Measurements from ENCODE around the gene AKAP6. TPM values are rescaled to one million over a fixed set of nuclear protein-coding genes. Genes with fewer than 3 reads are reported as not detected.

AKAP6 gene
- total RNA-seq, 2 experiments from 2014 or later = 1.1 to 1.4 TPM

DNA sequence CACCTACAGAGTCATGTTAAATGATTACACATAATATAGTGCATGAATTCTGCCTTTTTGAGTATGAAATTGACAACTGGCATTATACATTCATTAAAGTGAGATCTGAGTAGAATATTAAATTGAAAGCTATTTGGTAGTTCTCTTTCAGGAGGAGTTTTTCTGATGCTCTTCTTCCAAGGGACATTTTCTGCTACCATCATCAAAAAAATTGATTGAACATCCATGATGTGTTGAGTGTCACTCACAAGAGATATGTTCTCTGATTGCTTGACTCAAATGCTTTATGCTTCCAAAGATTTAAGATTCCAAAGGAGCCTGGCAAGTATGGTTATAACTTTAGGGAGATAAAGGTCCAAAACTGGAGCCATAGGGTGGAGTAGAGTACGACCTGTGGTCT, 64.9 kb downstream of the AKAP6 start:
- H3K27ac Mint-ChIP-seq = no peak overlapping the region
- H3K36me3 Mint-ChIP-seq (ENCODE audit: low read depth) = no peaks in the 10 kb centered on the region
- CTCF ChIA-PET = no interaction called here
- no peaks in the 10 kb centered on the region for H3K4me1 Mint-ChIP-seq
- no peak overlapping the region for H3K4me3 Mint-ChIP-seq
- peaks cover 12% of the 10 kb centered on the region for H3K27me3 Mint-ChIP-seq
- DNase-seq = no peak
- POLR2A ChIA-PET = no interaction called here
- peaks cover 3% of the 10 kb centered on the region for H3K9me3 Mint-ChIP-seq

DNA sequence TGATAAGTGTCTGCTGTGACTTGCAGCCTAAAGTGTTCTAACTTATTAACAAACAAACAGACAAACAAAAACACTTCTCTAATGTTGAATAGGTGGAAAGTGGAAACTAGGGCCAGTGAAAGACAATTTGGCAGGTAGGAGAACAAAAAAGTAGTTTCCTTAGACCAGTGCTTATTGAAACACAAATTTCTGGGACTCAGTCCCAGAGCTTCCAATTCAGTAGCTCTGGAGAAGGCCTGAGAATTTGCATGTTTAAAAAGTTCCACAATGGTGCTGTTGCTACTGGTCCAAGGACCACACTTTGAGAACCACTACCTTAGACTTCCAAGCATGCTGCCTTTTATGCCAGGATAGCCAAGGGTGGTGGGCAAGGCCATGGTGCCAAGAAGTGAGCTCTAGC, 67.8 kb downstream of the AKAP6 start:
- peaks cover 2% of the 10 kb centered on the region for H3K27me3 Mint-ChIP-seq
- no peaks in the 10 kb centered on the region for H3K36me3 Mint-ChIP-seq (ENCODE audit: low read depth)
- ChIA-PET CTCF (interaction anchor here (0.7 kb wide), 1 partner anchor 14 kb away, joined by 3 read pairs; no protein-coding TSS in a partner anchor), POLR2A (no interaction called here)
- H3K4me3 Mint-ChIP-seq = no peak overlapping the region
- H3K9me3 Mint-ChIP-seq = no peaks in the 10 kb centered on the region
- no peak for DNase-seq
- H3K4me1 Mint-ChIP-seq = no peaks in the 10 kb centered on the region
- no peak overlapping the region for H3K27ac Mint-ChIP-seq

DNA sequence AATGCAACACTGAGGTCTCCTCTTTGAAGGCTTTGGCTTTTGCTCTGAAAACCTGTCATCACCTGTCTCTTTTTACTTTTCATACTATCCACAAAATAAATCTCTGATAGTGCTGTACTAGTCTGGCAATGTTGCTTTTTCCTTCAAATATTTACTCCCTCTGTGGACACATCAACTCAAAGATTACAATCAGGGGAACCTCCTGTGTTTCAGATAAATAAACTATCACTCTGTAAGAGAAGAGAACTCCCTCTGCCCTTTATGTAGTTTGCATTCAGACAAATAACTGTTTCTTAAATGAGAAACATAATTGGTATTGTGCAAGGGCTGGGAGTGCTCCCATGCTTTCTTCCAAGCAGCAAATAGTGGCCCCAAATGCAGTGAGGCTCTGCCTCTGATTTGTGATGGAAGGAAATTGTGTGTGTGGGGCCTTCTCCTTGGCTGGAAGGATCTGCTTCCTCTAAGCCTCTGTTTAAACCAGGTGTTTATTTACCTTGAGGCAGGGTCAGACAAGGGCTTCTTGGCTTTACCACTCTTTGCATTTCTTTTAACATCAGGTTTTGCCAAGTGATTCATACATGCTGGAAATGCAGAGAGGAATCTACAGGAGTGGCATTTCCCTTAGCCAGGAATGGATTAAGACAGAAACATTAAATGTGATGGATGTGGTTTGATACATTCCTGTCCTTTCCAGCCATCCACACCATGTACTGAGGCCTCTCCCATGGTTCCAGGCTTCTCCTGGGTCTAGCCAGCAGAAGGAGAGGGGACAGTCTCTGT, 69.0 kb downstream of the AKAP6 start:
- H3K27me3 Mint-ChIP-seq = peaks cover 1% of the 10 kb centered on the region
- CTCF ChIA-PET = no interaction called here
- POLR2A ChIA-PET = no interaction called here

DNA sequence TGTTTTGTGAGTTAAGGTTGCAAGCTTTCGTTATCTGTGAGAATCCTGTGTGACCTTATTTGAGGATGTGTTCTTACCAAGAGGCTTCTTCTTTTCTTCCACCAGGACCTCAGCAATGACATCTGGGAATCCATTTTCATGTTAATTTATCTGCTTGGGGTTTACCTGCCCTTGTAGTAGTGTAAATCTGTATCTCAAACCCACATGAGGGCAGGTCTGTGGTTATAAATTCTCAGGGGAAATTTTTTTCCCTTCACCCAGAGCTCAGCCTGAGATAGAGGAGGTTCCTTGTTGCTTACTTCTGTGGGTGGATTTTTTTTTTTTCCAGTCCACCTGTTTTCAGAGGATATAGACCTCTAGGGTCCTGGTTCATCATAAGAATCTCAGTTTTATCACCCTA, 70.8 kb downstream of the AKAP6 start:
- H3K9me3 Mint-ChIP-seq = no peaks in the 10 kb centered on the region
- DNase-seq = no peak
- H3K27ac Mint-ChIP-seq = no peak overlapping the region
- POLR2A ChIA-PET = no interaction called here
- CTCF ChIA-PET = no interaction called here
- H3K4me1 Mint-ChIP-seq = no peaks in the 10 kb centered on the region
- no peaks in the 10 kb centered on the region for H3K36me3 Mint-ChIP-seq (ENCODE audit: low read depth)
- H3K27me3 Mint-ChIP-seq = peaks cover 1% of the 10 kb centered on the region
- no peak overlapping the region for H3K4me3 Mint-ChIP-seq

More for the DNA sequence above, 69.0 kb downstream of the AKAP6 start:
- no peaks in the 10 kb centered on the region for H3K9me3 Mint-ChIP-seq
- H3K4me3 Mint-ChIP-seq = no peak overlapping the region
- H3K36me3 Mint-ChIP-seq (ENCODE audit: low read depth) = no peaks in the 10 kb centered on the region
- no peaks in the 10 kb centered on the region for H3K4me1 Mint-ChIP-seq
- no peak overlapping the region for H3K27ac Mint-ChIP-seq
- DNase-seq = no peak

DNA sequence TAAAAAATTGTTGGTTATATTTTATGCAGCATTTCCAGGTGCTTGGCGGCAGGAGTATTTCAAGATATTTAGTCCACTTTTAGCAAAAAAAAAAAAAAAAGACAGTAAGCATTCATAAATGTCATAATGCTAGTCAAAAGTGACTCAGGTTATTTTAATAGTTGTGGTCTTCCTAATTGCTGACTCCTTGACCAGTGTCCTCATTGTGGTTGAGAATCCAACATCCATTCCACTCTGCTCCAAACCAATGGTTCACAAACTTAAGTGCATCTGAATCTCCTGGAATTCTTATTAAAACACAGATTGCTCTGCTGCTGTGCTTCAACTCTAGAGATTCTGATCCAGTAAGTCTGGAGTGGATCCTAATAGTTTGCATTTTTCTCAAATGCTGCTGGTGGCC, 71.4 kb downstream of the AKAP6 start:
- Mint-ChIP-seq H3K4me1 (no peaks in the 10 kb centered on the region), H3K4me3 (no peak overlapping the region), H3K27ac (no peak overlapping the region), H3K36me3 (ENCODE audit: low read depth) (no peaks in the 10 kb centered on the region), H3K9me3 (no peaks in the 10 kb centered on the region), H3K27me3 (peaks cover 1% of the 10 kb centered on the region)
- no peak for DNase-seq
- POLR2A ChIA-PET = no interaction called here
- CTCF ChIA-PET = no interaction called here

DNA sequence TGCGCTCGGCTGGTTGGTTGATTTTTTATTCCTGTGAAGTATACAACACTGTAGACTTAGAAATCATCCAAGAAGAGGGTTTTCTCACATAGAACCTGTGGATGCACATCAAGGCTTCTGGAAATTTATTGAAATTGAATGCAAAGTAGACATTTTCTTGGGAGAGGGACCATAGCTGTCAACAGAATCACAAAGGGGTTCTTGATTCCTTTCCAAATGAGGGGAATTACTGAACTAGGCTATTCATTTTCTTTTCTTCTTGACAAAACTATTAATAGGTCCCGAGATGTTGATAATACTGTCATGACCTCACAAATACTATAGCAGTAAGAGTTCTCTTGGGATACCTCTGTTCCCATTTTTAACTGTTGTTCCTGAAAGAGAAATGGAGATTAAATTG, 73.9 kb downstream of the AKAP6 start:
- DNase-seq = no peak
- Mint-ChIP-seq H3K4me3 (no peak overlapping the region), H3K27ac (no peak overlapping the region), H3K9me3 (no peaks in the 10 kb centered on the region), H3K4me1 (no peaks in the 10 kb centered on the region), H3K36me3 (ENCODE audit: low read depth) (no peaks in the 10 kb centered on the region), H3K27me3 (peaks cover 1% of the 10 kb centered on the region)
- POLR2A ChIA-PET = no interaction called here
- CTCF ChIA-PET = no interaction called here

DNA sequence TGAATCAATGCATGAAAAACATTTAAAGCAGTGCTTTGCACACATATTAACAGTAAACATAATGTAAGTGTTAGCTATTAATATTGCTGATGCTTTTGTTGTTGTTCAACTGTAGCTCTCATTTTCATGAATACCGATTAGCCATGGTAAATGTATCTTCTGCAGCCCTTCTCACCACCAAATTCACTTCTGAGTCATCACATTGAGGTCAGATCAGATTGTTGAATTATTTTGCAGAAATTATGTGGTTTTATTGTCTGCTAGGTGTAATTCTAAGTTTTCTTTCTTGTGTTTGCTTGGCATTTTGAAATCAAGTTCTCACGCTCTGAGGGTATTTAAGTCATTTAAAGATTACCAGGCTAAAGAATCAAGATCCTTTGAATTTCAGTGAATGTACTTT, 74.6 kb downstream of the AKAP6 start:
- no peaks in the 10 kb centered on the region for H3K36me3 Mint-ChIP-seq (ENCODE audit: low read depth)
- CTCF ChIA-PET = interaction anchor here (0.6 kb wide), 1 partner anchor 1044 kb away, joined by 5 read pairs; no protein-coding TSS in a partner anchor
- no peak overlapping the region for H3K4me3 Mint-ChIP-seq
- H3K9me3 Mint-ChIP-seq = no peaks in the 10 kb centered on the region
- H3K27me3 Mint-ChIP-seq = peaks cover 1% of the 10 kb centered on the region
- H3K4me1 Mint-ChIP-seq = no peaks in the 10 kb centered on the region
- no peak for DNase-seq
- H3K27ac Mint-ChIP-seq = no peak overlapping the region
- POLR2A ChIA-PET = no interaction called here

DNA sequence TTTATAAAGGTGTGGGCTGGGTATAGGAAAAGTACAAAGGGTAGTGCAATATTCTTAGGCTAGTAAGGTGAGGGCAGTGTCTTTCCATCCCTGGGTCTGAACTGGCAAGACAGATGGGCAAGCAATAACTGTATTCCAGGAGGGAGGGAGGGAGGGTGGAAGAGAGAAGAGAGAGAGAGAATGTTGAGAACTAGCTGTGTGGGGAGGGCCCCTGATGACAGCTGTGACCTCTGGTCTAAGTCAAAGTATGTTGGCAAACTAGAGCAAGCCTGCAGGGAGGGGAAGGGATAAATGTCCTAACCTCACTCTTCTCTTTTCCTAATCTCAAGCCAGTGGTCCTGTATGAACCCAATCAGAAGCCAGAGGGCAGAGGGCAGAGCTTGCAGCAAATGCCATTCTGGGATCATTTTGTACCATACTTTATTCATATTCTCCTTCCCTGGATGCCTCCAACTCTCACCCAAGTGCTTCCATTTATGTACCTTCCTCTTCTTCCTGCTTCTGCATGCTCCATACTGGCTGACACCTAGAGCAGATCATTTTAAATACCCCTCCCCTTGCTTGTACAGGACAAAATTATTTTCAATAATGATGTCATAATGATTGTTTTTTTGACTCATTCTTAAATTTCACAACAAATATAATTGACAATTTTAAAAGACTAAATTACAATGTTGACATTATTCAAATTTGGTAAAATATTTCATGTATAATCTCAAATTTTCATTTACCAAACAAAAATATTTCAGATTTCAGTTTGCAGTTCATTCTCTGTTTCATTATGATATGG, 75.9 kb downstream of the AKAP6 start:
- Mint-ChIP-seq H3K4me3 (no peak overlapping the region), H3K4me1 (no peaks in the 10 kb centered on the region), H3K27me3 (peaks cover 1% of the 10 kb centered on the region), H3K9me3 (no peaks in the 10 kb centered on the region), H3K27ac (no peak overlapping the region), H3K36me3 (ENCODE audit: low read depth) (no peaks in the 10 kb centered on the region)
- DNase-seq = no peak
- POLR2A ChIA-PET = no interaction called here
- CTCF ChIA-PET = no interaction called here

DNA sequence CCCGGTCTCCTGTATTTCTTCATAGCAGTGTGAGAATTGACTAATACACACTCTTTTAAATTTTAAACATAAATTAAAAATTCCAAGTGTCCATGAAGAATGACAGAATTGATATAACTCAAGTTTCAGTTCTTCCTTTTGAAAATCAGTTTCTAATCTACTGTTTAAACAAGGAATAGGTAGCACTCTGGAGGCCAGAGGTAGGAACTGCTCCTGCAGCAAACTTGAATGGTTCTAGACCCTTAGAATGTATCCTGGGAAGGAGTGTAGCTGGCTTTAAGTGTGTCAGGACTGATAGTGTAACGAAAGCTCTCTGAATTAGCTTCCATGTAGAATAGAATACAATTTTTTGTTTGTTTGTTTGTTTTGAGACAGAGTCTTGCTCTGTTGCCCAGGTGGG, 76.8 kb downstream of the AKAP6 start:
- CTCF ChIA-PET = no interaction called here
- no peaks in the 10 kb centered on the region for H3K36me3 Mint-ChIP-seq (ENCODE audit: low read depth)
- no peak overlapping the region for H3K4me3 Mint-ChIP-seq
- no peaks in the 10 kb centered on the region for H3K4me1 Mint-ChIP-seq
- POLR2A ChIA-PET = no interaction called here
- no peak for DNase-seq
- H3K27me3 Mint-ChIP-seq = peaks cover 1% of the 10 kb centered on the region
- H3K9me3 Mint-ChIP-seq = no peaks in the 10 kb centered on the region
- H3K27ac Mint-ChIP-seq = no peak overlapping the region

DNA sequence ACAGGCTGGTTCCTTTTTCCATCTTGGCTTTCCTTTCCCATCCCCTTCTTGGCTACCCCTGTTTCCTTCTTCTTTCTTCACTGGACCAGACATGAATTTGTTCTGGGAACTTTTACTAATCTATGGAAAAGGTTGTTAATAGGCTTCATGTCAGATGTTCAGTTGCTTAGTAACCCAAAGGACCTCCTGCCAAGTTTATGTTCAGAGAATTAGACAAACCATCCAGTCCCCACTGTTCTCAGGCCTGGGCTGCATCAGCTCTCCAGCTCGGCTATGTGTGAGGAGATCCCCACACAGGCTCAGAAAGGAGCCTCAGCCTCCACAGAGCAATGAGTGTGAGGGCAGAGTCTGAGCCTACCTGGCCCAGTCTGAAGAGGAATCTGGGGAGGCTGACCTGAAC, 78.0 kb downstream of the AKAP6 start:
- Mint-ChIP-seq H3K9me3 (no peaks in the 10 kb centered on the region), H3K36me3 (ENCODE audit: low read depth) (no peaks in the 10 kb centered on the region), H3K27me3 (peaks cover 1% of the 10 kb centered on the region), H3K4me3 (no peak overlapping the region), H3K27ac (no peak overlapping the region), H3K4me1 (no peaks in the 10 kb centered on the region)
- no peak for DNase-seq
- ChIA-PET POLR2A (no interaction called here), CTCF (no interaction called here)

DNA sequence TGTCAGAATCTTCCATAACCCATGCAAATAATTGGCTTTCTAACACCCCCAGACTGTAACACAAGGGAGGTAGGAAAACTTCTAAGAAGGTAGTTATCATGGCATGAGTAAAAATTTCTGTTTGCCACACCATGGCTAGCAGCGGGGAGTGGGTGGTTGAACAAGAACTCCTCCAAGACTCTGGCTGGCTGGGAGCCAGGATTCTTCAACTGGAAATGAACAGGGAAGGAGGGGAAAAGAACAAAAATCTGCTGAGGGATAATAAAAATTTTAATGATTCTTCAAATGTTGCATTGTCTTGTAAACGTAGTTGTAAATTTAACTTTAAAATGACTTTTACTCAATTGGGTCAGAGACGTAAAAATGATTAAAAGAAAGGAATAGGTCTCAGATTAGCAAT, 78.9 kb downstream of the AKAP6 start:
- Mint-ChIP-seq H3K27ac (no peak overlapping the region), H3K36me3 (ENCODE audit: low read depth) (no peaks in the 10 kb centered on the region)

DNA sequence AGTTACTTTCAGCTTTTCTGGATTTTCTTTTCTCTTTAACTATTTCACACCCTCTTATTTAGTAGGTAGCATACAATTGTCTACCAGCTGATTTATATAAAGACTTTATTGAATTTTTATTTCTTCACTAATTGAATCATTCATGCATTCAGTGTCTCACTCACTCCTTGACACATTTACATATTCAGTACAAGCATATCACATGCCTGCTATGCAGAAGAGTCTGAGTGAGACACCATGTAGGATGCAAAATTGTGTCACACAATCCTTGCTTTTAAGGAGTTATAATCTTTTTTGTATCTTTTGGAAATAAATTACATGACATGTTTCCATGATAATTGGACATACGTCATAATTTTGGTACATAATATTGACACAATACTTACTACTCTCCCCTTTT, 83.0 kb downstream of the AKAP6 start:
- no peak for DNase-seq
- no peak overlapping the region for H3K4me3 Mint-ChIP-seq
- H3K36me3 Mint-ChIP-seq (ENCODE audit: low read depth) = no peaks in the 10 kb centered on the region
- ChIA-PET CTCF (no interaction called here), POLR2A (no interaction called here)
- H3K9me3 Mint-ChIP-seq = no peaks in the 10 kb centered on the region
- H3K27ac Mint-ChIP-seq = no peak overlapping the region
- no peaks in the 10 kb centered on the region for H3K4me1 Mint-ChIP-seq
- no peaks in the 10 kb centered on the region for H3K27me3 Mint-ChIP-seq

More for the DNA sequence above, 78.9 kb downstream of the AKAP6 start:
- no peaks in the 10 kb centered on the region for H3K27me3 Mint-ChIP-seq
- H3K4me3 Mint-ChIP-seq = no peak overlapping the region
- DNase-seq = no peak
- ChIA-PET CTCF (no interaction called here), POLR2A (no interaction called here)
- no peaks in the 10 kb centered on the region for H3K9me3 Mint-ChIP-seq
- H3K4me1 Mint-ChIP-seq = no peaks in the 10 kb centered on the region

DNA sequence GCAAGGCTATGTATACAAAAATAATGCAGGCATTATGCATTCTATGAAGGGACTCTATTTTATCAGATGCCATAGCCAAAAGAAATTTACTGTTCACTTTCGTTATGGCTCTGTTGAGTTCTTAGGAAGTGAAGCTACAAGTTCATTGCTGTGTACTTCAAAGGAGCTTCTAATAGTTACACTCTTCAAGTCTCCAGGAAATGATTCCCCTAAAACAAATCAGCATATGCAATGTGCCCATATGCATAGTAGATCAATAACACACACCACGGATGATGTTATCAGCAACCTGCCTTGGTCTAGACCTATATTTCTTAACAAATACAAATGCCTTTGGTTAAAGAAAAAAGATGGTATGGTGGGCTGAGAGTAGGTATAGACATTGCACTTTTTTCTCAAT, 83.4 kb downstream of the AKAP6 start:
- Mint-ChIP-seq H3K4me3 (no peak overlapping the region), H3K27ac (no peak overlapping the region), H3K36me3 (ENCODE audit: low read depth) (no peaks in the 10 kb centered on the region), H3K4me1 (no peaks in the 10 kb centered on the region), H3K27me3 (no peaks in the 10 kb centered on the region), H3K9me3 (no peaks in the 10 kb centered on the region)
- ChIA-PET CTCF (no interaction called here), POLR2A (no interaction called here)
- no peak for DNase-seq
